ENCODE results near the gene AMH. TPM values are rescaled to one million over a fixed set of nuclear protein-coding genes. Genes with fewer than 3 reads are reported as not detected.

Gene AMH
- polyA plus RNA-seq, 1 donor (not counting 4 experiments of a cell fraction or from before 2014, with no cell fraction given): 0.07 TPM

DNA sequence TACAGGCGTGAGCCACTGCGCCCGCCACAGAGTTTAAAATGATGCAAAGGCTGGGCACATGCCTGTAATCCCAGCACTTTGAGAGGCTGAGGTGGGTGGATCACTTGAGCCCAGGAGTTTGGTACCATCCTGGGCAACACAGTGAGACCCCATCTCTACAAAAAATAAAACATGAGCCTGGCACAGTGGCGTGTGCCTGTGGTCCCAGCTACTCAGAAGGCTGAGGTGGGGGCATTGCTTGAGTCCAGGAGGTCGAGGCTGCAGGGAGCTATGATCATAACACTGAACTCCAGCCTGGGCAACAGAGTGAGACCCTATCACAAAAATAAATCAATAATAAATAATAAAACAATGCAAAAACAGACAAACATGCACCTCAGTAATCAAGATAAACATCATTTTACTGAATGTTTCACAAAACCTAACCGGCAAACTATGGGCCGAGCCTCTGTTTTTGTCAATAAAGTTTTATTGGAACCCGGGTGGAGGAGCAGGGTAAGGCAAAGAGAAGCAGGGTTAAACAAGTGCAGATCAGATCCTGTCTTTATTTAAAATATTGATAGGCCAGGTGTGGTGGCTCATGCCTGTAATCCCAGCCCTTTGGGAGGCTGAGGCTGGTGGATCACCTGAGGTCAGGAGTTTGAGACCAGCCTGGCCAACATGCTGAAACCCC is 34.8 kb downstream of the AMH start:
- Histone ChIP-seq H3K27me3 (ENCODE audit: control insufficient read depth, extremely low read depth, insufficient read depth, low read length) (peaks cover 14% of the 10 kb centered on the region), H3K79me2 (ENCODE audit: control insufficient read depth, insufficient read depth, low read length) (no peaks in the 10 kb centered on the region), H3K4me3 (ENCODE audit: control insufficient read depth in 2 of 3, extremely low read depth in 1 of 3, insufficient read depth in 2 of 3, low read depth in 1 of 3, low read length in 3 of 3) (no peak overlapping the region), H3K27ac (ENCODE audit: control insufficient read depth, insufficient read depth, low read length) (no peak overlapping the region), H3K9ac (ENCODE audit: control insufficient read depth, extremely low read depth, insufficient read depth, low read length) (no peak overlapping the region), H3K36me3 (ENCODE audit: control insufficient read depth in 2 of 2, extremely low read depth in 1 of 2, insufficient read depth in 2 of 2, low read length in 2 of 2) (no peaks in the 10 kb centered on the region), H3K4me2 (ENCODE audit: control insufficient read depth, extremely low read depth, insufficient read depth, low read depth, low read length) (no peak overlapping the region), H3K4me1 (ENCODE audit: control insufficient read depth, extremely low read depth, insufficient read depth, low read length) (no peaks in the 10 kb centered on the region), H3K9me1 (ENCODE audit: control insufficient read depth, extremely low read depth, insufficient read depth, low read length) (no peaks in the 10 kb centered on the region), H2AFZ (ENCODE audit: control insufficient read depth, low read length) (no peak overlapping the region), H3K9me3 (ENCODE audit: control insufficient read depth, low read depth, low read length) (no peaks in the 10 kb centered on the region), H4K20me1 (ENCODE audit: control insufficient read depth, extremely low read depth, insufficient read depth, low read length) (no peaks in the 10 kb centered on the region)
- TF ChIP-seq, protein P1, sequence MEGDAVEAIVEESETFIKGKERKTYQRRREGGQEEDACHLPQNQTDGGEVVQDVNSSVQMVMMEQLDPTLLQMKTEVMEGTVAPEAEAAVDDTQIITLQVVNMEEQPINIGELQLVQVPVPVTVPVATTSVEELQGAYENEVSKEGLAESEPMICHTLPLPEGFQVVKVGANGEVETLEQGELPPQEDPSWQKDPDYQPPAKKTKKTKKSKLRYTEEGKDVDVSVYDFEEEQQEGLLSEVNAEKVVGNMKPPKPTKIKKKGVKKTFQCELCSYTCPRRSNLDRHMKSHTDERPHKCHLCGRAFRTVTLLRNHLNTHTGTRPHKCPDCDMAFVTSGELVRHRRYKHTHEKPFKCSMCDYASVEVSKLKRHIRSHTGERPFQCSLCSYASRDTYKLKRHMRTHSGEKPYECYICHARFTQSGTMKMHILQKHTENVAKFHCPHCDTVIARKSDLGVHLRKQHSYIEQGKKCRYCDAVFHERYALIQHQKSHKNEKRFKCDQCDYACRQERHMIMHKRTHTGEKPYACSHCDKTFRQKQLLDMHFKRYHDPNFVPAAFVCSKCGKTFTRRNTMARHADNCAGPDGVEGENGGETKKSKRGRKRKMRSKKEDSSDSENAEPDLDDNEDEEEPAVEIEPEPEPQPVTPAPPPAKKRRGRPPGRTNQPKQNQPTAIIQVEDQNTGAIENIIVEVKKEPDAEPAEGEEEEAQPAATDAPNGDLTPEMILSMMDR (optimal IDR thresholded peaks at IDR 0.05 in 1 of 3, IDR thresholded peaks at IDR 0.05 in 1 of 3, conservative IDR thresholded peaks at IDR 0.05 in 1 of 3; ENCODE audit: extremely low read depth in 1 of 3, insufficient read depth in 2 of 3, low read length in 3 of 3): no peak
- TF ChIP-seq EZH2 (IDR thresholded peaks at IDR 0.05; ENCODE audit: low read length): no peak
- FAIRE-seq (no peak), DNase-seq (ENCODE audit: low read depth, low spot score) (no peak)
- dilution Hi-C loops (cut with MboI; ENCODE audit: extremely low pct_ligation_motif_present, low sequenced_read_pairs): no loop called here

DNA sequence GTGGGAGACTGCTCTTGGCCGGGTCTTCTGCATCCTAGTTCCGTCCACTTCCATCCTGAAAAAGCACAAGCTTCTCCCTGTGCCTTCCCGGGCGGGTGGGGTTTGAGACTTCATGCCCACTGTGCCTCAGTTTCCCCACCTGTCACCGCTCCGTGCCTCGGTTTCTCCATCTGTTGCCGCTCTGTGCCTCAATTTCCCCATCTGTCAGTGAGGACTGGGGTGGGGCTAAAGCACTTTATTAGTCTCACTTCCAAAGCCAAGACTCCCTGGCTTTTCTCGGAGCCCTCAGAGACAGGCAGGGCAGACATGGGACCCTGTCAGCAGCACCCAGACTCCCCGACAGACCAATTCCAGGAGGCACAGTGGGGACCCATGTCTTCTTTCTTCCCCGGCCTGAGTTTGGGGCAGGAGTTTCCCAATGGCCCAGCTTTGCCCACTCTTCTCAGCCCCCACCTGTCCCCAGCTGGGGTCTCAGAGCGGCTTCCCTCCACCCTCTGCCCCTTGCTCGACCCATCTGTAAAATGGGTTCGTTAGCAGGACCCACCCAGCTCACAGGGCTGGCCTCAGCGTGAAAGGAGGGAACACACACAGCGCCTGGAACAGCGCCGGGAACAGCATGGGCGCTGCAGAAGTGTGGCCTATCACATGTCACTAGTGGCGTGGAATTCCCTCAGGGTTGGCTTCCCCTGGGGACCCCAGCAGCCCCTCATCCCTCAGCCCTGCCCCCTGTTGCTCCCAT is 37.4 kb downstream of the AMH start:
- H3K9ac ChIP-seq (ENCODE audit: control insufficient read depth, extremely low read depth, insufficient read depth, low read length): no peak overlapping the region
- no peaks in the 10 kb centered on the region for H3K4me1 ChIP-seq (ENCODE audit: control insufficient read depth, extremely low read depth, insufficient read depth, low read length)
- TF ChIP-seq, protein P1 (optimal IDR thresholded peaks at IDR 0.05 in 1 of 3, IDR thresholded peaks at IDR 0.05 in 1 of 3, conservative IDR thresholded peaks at IDR 0.05 in 1 of 3; ENCODE audit: extremely low read depth in 1 of 3, insufficient read depth in 2 of 3, low read length in 3 of 3): no peak
- no peak for TF ChIP-seq EZH2 (IDR thresholded peaks at IDR 0.05; ENCODE audit: low read length)
- no peaks in the 10 kb centered on the region for H4K20me1 ChIP-seq (ENCODE audit: control insufficient read depth, extremely low read depth, insufficient read depth, low read length)
- no peak overlapping the region for H3K4me2 ChIP-seq (ENCODE audit: control insufficient read depth, extremely low read depth, insufficient read depth, low read depth, low read length)
- no peaks in the 10 kb centered on the region for H3K9me1 ChIP-seq (ENCODE audit: control insufficient read depth, extremely low read depth, insufficient read depth, low read length)
- DNase-seq (ENCODE audit: low read depth, low spot score): no peak
- no peaks in the 10 kb centered on the region for H3K9me3 ChIP-seq (ENCODE audit: control insufficient read depth, low read depth, low read length)
- H3K36me3 ChIP-seq (ENCODE audit: control insufficient read depth in 2 of 2, extremely low read depth in 1 of 2, insufficient read depth in 2 of 2, low read length in 2 of 2): no peaks in the 10 kb centered on the region
- FAIRE-seq: no peak
- no peak overlapping the region for H3K4me3 ChIP-seq (ENCODE audit: control insufficient read depth in 2 of 3, extremely low read depth in 1 of 3, insufficient read depth in 2 of 3, low read depth in 1 of 3, low read length in 3 of 3)
- dilution Hi-C loops (cut with MboI; ENCODE audit: extremely low pct_ligation_motif_present, low sequenced_read_pairs): no loop called here
- no peaks in the 10 kb centered on the region for H3K79me2 ChIP-seq (ENCODE audit: control insufficient read depth, insufficient read depth, low read length)
- no peak overlapping the region for H3K27ac ChIP-seq (ENCODE audit: control insufficient read depth, insufficient read depth, low read length)
- H3K27me3 ChIP-seq (ENCODE audit: control insufficient read depth, extremely low read depth, insufficient read depth, low read length): peaks cover 40% of the 10 kb centered on the region
- H2AFZ ChIP-seq (ENCODE audit: control insufficient read depth, low read length): no peak overlapping the region

All from keratinocyte (primary cell).